HG03060 (cell line): ENCODE results near the gene SMC6.
A peak's percentile ranks its signal among the peaks of the same experiment; 100 is the strongest.

Experiments
- ATAC-seq: cut with Tn5 transposase; IDR thresholded peaks from one replicate; pipeline ENCODE4 v1.9.1; 2021; ENCODE audit warnings: low read depth, moderate number of reproducible peaks; ENCODE audit not compliant: unreplicated experiment

Gene SMC6

DNA sequence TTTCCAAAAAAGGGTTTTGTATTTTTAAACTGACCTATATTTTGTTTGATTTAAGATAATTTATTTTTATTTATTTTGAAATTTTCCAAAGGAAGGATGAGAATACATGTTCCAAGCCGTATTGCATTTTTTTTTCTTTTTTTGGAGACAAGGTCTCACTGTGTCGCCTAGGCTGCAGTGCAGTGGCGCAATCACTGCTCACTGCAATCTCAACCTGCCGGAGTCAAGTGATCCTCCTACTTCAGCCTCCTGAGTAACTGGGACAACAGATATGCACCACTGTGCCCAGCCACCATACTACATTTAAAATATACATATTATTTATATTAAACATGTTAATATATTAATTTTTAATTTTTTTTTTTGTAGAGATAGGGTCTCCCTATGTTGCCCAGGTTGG lies 15.3 kb upstream of the SMC6 start:
- ATAC-seq, result no peak

- ATAC-seq, result no peak
Observed at GRCh38 chr2:17765398-17765797, 11.8 kb upstream of the SMC6 start.

- no peak for ATAC-seq
Observed at GRCh38 chr2:17763641-17764333, 10.2 kb upstream of the SMC6 start.

GRCh38 chr2:17762451-17762850 lies 8.8 kb upstream of the SMC6 start:
- ATAC-seq, result no peak

GRCh38 chr2:17759805-17760204 lies 6.2 kb upstream of the SMC6 start:
- no peak for ATAC-seq

- ATAC-seq, result no peak
Observed at GRCh38 chr2:17758118-17758517, 4.5 kb upstream of the SMC6 start.

DNA sequence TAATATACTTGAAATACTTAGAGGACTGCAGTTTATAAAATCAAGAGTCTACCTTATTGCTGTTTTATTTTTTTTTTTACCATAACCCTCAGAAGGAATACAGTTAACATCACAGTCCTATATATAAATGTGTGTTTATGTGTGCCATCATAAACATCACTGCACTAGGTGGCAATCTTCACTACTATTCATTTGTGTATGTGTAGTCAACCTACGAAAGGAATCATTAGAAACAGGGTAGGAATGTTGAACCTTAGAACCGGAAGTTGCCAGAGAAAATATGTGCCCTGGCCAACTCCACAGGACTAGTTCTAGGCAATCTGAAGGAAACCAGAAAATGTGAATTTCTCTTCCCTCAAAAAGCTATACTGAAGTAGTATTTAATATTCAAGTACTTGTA lies 3.7 kb upstream of the SMC6 start:
- ATAC-seq, result no peak

GRCh38 chr2:17756668-17757067 lies 3.1 kb upstream of the SMC6 start:
- ATAC-seq, result no peak

- no peak for ATAC-seq
Observed at GRCh38 chr2:17754773-17755425, 1.3 kb upstream of the SMC6 start.

GRCh38 chr2:17752892-17753802 lies 463 bp downstream of the SMC6 start:
- peak; percentile 22 for ATAC-seq

- ATAC-seq, result peak; percentile 23
Observed at GRCh38 chr2:17752246-17752645, 1.4 kb downstream of the SMC6 start.

DNA sequence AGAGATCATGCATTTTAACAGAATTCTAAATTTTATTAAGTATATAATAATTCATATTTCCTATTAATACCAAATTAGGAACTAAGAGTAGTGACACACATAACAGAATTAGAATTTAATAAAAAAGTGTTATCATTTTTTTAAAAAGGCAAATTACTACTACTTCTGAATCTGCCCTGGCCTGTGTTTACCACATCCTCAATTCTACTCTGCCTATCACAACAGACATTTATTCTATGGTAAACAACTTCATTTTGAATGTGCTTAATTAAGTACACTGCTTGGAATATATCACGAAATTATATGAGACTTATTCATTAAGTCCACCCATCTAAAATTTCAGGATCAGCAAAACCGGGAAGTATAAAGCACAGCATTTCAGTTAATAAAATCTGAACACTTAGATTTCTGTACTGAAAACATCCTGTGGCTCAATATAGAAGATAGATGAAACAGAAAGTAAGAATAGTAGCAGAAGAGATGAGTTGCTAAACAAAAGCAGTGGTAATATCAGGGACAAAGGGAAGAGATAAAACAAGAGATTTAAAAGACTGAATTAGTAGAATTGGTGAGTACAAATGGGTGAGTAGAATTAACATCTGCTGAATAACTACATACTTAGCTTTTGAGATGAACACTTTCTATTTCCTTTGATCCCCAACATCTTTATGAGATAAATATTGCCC lies 3.7 kb downstream of the SMC6 start:
- ATAC-seq, result peak; percentile 21

- no peak for ATAC-seq
Observed at GRCh38 chr2:17748745-17749144, 4.9 kb downstream of the SMC6 start.

DNA sequence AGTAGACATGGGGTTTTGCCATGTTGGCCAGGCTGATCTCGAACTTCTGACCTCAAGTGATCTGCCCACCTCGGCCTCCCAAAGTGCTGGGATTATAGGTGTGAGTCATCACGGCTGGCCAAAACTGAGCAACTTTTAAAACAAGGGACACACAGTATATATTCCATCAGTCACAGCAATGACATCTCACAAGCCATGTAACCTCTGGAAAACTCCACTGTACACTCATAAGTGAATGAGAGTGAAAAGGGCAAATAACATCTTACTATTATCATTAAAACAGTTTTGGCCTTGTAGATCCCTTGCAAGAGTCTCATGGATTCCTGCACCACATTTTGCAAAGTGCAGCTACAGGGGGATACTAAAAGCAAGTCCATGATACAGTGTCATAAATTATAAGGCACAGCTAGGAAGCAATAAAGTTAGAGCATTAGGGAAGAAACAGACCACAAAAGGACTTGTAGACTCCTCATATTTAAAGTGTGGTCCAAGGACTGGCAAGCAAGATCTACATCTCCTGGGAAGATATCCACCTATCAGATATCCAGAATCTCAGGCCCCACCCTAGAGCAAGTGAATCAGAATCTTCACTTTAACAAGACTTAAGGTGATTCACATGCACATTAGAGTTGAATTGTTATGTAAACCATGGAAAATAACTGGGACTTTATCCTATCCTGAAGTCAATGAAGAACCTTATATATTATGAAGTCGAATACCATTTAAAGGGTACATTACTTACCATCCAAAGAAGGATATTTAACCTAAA lies 5.7 kb downstream of the SMC6 start:
- ATAC-seq, result no peak

DNA sequence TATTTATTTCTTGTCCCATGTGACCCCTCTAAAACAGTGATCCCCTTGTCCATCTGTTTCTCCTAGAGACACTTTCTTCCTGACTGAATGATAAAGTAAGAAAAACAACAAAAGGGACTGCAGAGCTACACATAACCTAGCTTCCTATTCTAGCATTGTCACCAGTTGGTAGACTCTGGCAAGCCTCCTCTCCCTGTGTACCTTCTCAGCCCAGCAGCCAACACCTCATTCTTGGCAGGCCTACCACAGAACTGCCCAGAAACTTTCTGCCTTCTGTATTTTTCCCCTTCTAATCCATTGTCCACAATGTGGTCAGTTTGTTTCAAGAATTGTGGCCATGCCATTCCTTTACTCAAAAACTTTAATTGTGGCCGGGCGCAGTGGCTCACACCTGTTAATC lies 13.4 kb downstream of the SMC6 start:
- no peak for ATAC-seq

DNA sequence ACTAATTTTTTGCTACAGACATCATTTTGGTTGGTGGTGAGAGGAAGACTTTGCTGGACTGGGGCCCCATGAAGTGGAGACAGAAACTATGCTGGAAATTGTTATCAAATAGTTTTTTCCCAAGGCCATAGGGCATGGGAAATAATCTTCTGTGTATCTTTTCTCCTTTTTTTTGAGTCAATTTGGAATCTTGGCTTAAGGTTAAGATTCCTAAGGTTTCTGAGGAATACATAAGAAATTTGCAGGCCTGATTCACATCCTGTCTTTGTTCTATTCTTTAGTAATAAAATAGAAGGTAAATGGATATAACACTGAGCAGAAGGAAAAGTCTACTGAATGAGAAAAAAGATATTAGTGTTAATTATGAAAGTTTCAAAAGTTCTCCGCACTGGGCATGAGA lies 16.6 kb downstream of the SMC6 start:
- no peak for ATAC-seq

DNA sequence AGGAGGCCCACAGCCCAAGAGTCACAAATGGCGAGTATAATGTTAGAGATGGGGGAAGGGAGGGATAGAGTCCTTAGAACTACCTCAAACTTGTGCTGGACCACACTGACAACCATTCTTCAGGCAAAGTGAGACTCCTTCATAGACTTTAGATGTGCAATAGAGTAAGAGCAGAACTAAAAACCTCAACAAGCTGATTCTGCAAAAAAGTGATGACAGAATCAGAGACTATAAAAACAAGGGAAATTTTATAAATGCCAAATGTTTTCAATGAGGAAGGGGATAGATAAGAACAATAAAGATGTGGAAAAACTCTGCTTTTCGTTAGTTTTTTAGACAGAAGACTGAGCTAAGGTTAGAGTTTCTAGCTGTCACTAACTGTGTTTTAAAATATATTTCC lies 17.7 kb downstream of the SMC6 start:
- ATAC-seq, result no peak

- ATAC-seq, result no peak
Observed at GRCh38 chr2:17733599-17733998, 20.0 kb downstream of the SMC6 start.

- ATAC-seq, result no peak
Observed at GRCh38 chr2:17729880-17730279, 23.7 kb downstream of the SMC6 start.

DNA sequence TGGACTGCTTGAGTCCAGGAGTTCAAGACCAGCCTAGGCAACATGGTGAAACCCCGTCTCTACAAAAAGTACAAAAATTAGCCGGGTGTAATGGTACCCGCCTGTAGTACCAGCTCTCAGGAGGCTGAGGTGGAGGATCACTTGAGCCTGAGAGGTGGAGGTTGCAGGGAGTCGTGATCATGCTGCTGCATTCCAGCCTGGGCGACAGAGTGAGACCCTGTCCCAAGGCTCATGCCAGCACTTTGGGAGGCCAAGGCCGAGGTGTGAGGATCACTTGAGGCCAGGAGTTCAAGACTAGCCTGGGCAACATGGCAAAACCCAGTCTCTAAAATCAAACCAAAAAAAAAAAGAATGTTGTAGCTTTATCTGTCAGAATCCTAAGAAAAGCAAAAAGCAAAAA lies 25.4 kb downstream of the SMC6 start:
- no peak for ATAC-seq
